Kidney epithelial cell (primary cell): ENCODE data around the gene THAP2. TPM values are rescaled to one million over a fixed set of nuclear protein-coding genes. Genes with fewer than 3 reads are reported as not detected.

Experiments used
- DNase-seq: peaks from one replicate; pipeline ENCODE4 v3.0.0-alpha.2; 2010; ENCODE audit warnings: low read depth
- H3K27me3 ChIP-seq: 2 replicates; pipeline ENCODE4 v1.6.0; 2011; ENCODE audit warnings: low read length; ENCODE audit not compliant: control insufficient read depth, insufficient read depth
- H3K36me3 ChIP-seq: 2 replicates; pipeline ENCODE4 v1.5.1; 2011; ENCODE audit warnings: low read length; ENCODE audit not compliant: control insufficient read depth, insufficient read depth
- H3K4me3 ChIP-seq: 2 replicates; pipeline ENCODE4 v1.5.1; 2011; ENCODE audit warnings: low read depth, mild to moderate bottlenecking, control low read depth, low read length
- total RNA-seq: library from RNA; depleted of rRNA; stranded (reverse); fragments of >200 nt; gene quantifications from 2 replicates; pipeline ENCODE4 v1.2.3, GENCODE V29; 2015
- TF ChIP-seq, protein P1 (sequence below): IDR thresholded peaks from 2 replicates; pipeline ENCODE4 v1.5.1; 2011; ENCODE audit warnings: mild to moderate bottlenecking, moderate library complexity, low read length, control low read depth, inconsistent platforms; ENCODE audit not compliant: insufficient read depth, poor library complexity, severe bottlenecking

THAP2 gene
- total RNA-seq, 1 donor from 2014 or later, result 4.1 TPM

DNA sequence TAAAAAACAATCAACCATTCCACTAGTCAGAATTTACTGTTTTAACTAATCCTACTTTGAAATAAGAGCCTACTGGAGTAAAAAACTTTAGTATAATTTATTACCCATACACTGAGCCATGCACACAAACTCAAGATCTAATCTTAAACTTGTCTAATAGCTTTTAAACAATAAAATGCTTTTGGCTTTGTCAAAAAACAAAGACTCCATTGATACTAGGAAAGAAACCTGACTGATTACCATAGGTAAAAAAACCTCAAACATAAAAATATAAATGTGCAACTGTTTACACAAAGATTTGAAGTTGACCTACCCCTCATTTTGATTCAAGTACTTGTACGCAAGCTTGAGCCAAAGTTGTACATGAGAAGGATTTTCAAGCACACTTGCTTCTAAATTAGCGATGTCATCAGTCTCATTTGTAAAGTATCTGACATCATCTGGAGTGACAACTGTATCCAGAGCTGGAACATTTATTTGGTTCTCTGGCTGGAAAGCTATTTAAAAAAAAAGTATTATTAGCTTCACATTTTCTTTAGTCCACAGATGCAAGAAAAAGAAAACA lies 36.6 kb upstream of the THAP2 start:
- H3K27me3 ChIP-seq, result no peaks in the 10 kb centered on the region
- TF ChIP-seq, protein P1, sequence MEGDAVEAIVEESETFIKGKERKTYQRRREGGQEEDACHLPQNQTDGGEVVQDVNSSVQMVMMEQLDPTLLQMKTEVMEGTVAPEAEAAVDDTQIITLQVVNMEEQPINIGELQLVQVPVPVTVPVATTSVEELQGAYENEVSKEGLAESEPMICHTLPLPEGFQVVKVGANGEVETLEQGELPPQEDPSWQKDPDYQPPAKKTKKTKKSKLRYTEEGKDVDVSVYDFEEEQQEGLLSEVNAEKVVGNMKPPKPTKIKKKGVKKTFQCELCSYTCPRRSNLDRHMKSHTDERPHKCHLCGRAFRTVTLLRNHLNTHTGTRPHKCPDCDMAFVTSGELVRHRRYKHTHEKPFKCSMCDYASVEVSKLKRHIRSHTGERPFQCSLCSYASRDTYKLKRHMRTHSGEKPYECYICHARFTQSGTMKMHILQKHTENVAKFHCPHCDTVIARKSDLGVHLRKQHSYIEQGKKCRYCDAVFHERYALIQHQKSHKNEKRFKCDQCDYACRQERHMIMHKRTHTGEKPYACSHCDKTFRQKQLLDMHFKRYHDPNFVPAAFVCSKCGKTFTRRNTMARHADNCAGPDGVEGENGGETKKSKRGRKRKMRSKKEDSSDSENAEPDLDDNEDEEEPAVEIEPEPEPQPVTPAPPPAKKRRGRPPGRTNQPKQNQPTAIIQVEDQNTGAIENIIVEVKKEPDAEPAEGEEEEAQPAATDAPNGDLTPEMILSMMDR, result no peak
- DNase-seq, result no peak
- H3K4me3 ChIP-seq, result no peak overlapping the region
- peaks cover 1% of the 10 kb centered on the region for H3K36me3 ChIP-seq

DNA sequence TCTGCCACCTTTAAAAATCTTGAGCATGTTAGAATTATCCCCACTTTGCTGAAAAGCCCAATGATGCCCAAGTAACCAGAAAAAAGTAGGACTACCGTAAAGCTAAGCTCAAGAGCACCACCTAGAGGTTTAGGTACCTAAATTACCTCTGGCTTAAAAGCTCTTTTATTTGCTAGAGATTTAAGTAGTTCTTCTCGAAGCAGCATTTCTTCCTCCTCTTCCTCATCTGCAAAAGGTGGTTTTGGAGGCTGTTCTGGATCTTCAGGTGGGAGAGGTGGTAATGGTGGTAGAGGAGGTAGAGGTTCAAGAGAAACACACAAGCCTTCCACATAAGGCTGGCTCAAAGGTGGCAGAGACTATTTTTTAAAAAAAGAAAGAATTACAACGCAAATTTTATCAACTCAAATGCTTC lies 27.4 kb upstream of the THAP2 start:
- peak; percentile 56 for DNase-seq
- H3K36me3 ChIP-seq, result peaks cover 1% of the 10 kb centered on the region
- no peak overlapping the region for H3K4me3 ChIP-seq
- TF ChIP-seq, protein P1, result peak; percentile 67
- no peaks in the 10 kb centered on the region for H3K27me3 ChIP-seq

DNA sequence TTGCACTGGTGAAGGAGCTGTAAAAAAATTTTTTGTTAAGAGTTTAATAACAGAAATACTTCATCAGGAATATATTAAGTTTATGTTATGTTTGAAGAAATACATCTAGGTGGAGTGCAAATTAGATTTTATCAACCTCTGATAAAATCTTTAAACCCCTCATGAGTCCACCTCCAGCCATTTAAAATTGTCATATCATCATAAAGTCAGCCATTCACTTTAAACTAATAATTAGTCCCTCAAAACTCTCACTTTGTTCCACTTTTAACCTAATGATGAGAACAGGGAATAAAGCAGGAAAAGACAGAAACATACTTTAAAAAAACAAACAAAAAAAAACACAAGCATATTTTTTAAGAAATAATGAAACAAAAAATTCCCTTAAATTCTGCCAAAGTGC lies 25.6 kb upstream of the THAP2 start:
- Histone ChIP-seq H3K27me3 (no peaks in the 10 kb centered on the region), H3K4me3 (no peak overlapping the region), H3K36me3 (no peaks in the 10 kb centered on the region)
- TF ChIP-seq, protein P1, result no peak
- DNase-seq, result no peak

DNA sequence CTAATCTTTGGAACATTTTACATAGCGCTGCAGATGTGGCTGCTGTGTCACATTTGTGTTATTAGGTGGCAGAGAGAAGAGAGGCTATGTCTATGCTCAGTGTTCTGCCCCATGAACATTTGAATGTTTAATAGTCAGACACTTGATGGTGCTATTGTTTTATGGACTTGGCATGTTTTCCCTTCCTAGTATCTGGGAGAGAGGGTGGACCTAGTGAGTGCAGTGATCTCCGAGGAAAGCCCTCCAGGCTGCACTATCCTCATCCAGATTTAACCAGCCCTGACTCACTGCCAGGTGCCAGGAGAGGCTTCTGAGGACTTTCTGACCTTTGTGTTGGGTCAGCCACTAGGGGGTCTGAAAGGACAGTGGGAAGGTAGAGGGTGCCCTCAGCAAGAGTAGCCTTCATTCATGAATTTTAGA lies 24.8 kb upstream of the THAP2 start:
- H3K36me3 ChIP-seq, result no peaks in the 10 kb centered on the region
- DNase-seq, result no peak
- TF ChIP-seq, protein P1, result peak; percentile 14
- H3K27me3 ChIP-seq, result no peaks in the 10 kb centered on the region
- H3K4me3 ChIP-seq, result no peak overlapping the region

DNA sequence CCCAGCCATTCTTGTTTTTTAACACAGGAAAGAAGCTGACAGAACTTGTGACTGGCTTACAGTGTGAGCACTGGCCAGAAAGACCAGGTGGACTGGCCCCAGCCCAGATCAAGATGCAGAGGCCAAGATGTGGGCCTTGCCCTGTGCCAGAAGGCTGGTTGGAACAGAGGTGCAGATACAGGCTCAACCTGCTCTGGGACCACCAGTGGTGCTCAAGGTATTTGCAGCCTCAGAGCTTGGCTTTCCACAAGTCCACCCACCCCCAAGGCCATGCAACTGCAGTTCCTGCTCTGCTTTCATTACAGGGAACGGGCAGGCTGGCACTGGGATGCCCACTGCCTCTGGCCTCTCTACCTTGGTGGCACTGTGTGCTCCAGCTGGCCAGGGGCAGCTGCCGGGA lies 23.8 kb upstream of the THAP2 start:
- H3K36me3 ChIP-seq, result no peaks in the 10 kb centered on the region
- TF ChIP-seq, protein P1, result no peak
- no peaks in the 10 kb centered on the region for H3K27me3 ChIP-seq

DNA sequence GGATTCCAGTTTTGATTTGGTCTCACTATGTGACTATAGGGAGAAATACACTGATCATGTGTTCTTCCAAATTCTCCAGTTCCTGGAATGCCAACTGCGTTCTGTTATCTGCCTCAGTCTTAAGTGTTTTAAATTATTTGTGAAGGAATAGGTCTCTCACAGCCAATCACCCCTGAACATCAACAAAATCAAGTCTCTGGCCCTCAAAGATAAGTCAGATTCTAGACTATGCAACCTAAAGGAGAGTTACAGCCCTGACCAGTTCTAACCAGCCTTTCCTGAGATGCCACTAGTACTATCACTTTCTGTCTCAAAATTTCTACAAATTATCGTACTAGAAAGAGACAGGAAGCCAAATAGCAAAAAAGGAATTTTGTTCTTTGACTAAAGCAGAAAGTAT lies 22.7 kb upstream of the THAP2 start:
- DNase-seq, result no peak
- H3K36me3 ChIP-seq, result peaks cover 1% of the 10 kb centered on the region
- TF ChIP-seq, protein P1, result no peak
- no peaks in the 10 kb centered on the region for H3K27me3 ChIP-seq
- no peak overlapping the region for H3K4me3 ChIP-seq

More for the DNA sequence above, 23.8 kb upstream of the THAP2 start:
- no peak overlapping the region for H3K4me3 ChIP-seq
- DNase-seq, result no peak
